ENCODE data around the gene SNRNP27.

DNA sequence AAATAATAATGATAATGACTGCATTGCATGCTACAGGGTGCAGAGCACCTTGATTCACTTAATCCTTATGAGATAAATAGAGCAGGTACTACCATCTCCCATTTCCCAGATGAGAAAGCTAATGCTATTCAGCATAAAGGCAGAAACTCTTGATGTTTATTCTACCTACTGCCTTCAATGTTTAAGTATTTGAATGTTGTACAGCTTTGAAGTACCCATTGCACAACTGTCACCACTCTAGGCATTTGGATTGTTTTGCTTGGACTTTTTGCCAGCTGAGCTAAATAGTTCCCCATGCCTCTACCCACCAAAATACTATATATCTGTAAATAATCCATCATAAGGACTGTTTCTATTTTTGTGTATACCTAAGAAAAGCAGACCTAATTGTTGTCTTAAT is 13.5 kb downstream of the SNRNP27 start:
- TF ChIP-seq CTCF (conservative IDR thresholded peaks at IDR 0.05), result no peak
- no peak for TF ChIP-seq ZFX (IDR thresholded peaks at IDR 0.05)

Data from C4-2B (cell line).